ENCODE results near the gene CPED1.

Gene CPED1

DNA sequence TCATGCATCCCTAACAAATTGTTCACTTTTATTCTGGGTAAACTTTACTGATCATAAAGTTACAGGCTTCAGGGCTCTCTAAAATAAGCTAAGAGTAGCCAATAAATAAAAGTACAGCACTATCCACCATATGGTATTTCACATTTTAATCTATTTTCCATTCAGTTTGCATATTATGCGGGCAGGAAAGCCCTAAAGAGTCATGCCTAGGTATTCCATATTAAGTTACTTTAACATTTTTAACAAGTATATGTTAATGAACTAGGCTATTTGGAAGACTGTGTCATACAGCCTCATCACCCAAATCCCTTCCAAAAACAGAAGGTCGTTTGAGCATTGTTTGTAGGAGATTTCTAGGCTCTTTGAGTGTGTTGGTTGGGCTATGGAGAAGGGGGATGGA, 106.3 kb downstream of the CPED1 start (continued):
- TF ChIP-seq, protein P1, sequence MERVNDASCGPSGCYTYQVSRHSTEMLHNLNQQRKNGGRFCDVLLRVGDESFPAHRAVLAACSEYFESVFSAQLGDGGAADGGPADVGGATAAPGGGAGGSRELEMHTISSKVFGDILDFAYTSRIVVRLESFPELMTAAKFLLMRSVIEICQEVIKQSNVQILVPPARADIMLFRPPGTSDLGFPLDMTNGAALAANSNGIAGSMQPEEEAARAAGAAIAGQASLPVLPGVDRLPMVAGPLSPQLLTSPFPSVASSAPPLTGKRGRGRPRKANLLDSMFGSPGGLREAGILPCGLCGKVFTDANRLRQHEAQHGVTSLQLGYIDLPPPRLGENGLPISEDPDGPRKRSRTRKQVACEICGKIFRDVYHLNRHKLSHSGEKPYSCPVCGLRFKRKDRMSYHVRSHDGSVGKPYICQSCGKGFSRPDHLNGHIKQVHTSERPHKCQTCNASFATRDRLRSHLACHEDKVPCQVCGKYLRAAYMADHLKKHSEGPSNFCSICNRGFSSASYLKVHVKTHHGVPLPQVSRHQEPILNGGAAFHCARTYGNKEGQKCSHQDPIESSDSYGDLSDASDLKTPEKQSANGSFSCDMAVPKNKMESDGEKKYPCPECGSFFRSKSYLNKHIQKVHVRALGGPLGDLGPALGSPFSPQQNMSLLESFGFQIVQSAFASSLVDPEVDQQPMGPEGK (CRISPR knock-in tag; IDR thresholded peaks at IDR 0.05; ENCODE audit: borderline replicate concordance), result no peak
- TF ChIP-seq PPARA (CRISPR knock-in tag; IDR thresholded peaks at IDR 0.05; ENCODE audit: borderline replicate concordance), result no peak
- TF ChIP-seq, protein P2, sequence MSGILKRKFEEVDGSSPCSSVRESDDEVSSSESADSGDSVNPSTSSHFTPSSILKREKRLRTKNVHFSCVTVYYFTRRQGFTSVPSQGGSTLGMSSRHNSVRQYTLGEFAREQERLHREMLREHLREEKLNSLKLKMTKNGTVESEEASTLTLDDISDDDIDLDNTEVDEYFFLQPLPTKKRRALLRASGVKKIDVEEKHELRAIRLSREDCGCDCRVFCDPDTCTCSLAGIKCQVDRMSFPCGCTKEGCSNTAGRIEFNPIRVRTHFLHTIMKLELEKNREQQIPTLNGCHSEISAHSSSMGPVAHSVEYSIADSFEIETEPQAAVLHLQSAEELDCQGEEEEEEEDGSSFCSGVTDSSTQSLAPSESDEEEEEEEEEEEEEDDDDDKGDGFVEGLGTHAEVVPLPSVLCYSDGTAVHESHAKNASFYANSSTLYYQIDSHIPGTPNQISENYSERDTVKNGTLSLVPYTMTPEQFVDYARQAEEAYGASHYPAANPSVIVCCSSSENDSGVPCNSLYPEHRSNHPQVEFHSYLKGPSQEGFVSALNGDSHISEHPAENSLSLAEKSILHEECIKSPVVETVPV (CRISPR knock-in tag; IDR thresholded peaks at IDR 0.05), result no peak
- TF ChIP-seq ZFP3 (CRISPR knock-in tag; IDR thresholded peaks at IDR 0.05), result no peak
- TF ChIP-seq ARNTL (CRISPR knock-in tag; IDR thresholded peaks at IDR 0.05; ENCODE audit: borderline replicate concordance, low read depth), result no peak
- no peak for TF ChIP-seq SNAI2 (CRISPR knock-in tag; IDR thresholded peaks at IDR 0.05)
- TF ChIP-seq, protein P3, sequence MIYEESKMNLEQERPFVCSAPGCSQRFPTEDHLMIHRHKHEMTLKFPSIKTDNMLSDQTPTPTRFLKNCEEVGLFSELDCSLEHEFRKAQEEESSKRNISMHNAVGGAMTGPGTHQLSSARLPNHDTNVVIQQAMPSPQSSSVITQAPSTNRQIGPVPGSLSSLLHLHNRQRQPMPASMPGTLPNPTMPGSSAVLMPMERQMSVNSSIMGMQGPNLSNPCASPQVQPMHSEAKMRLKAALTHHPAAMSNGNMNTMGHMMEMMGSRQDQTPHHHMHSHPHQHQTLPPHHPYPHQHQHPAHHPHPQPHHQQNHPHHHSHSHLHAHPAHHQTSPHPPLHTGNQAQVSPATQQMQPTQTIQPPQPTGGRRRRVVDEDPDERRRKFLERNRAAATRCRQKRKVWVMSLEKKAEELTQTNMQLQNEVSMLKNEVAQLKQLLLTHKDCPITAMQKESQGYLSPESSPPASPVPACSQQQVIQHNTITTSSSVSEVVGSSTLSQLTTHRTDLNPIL (CRISPR knock-in tag; IDR thresholded peaks at IDR 0.05; ENCODE audit: low read depth), result no peak
- TF ChIP-seq ZNF70 (CRISPR knock-in tag; IDR thresholded peaks at IDR 0.05), result no peak
- TF ChIP-seq ZFP30 (CRISPR knock-in tag; IDR thresholded peaks at IDR 0.05), result no peak
- TF ChIP-seq ISL1 (CRISPR knock-in tag; IDR thresholded peaks at IDR 0.05), result no peak
- no peak for TF ChIP-seq CSDC2 (CRISPR knock-in tag; IDR thresholded peaks at IDR 0.05)

DNA sequence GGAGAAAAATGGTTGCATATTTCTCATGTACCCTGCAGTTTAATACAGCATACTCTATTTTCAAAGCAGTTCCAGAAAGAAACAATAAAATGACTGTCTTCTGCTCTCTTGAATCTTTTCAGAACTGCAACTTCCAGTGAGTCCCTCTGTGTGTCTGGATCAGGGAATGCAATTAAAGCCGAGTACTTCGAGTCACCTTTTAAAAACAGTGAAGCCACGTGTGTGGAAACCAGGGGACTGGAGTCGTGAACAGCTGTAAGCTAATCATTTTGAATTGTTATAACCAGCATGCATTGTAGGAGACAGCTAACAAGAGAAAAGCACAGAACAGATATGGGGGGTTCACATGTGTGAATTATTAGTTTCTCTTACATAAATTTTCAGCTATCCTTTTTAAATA, 109.1 kb downstream of the CPED1 start:
- no peak for ATAC-seq
- TF ChIP-seq RARB (CRISPR knock-in tag; IDR thresholded peaks at IDR 0.05), result no peak
- no peak for TF ChIP-seq ZC3H10 (CRISPR knock-in tag; IDR thresholded peaks at IDR 0.05)
- TF ChIP-seq OSR1 (CRISPR knock-in tag; IDR thresholded peaks at IDR 0.05), result no peak
- TF ChIP-seq, protein P2 (CRISPR knock-in tag; IDR thresholded peaks at IDR 0.05), result no peak
- TF ChIP-seq TOX (CRISPR knock-in tag; IDR thresholded peaks at IDR 0.05; ENCODE audit: borderline replicate concordance), result no peak
- TF ChIP-seq ZFP30 (CRISPR knock-in tag; IDR thresholded peaks at IDR 0.05), result no peak
- no peak for TF ChIP-seq ZNF8 (CRISPR knock-in tag; IDR thresholded peaks at IDR 0.05)
- TF ChIP-seq, protein P3 (CRISPR knock-in tag; IDR thresholded peaks at IDR 0.05; ENCODE audit: low read depth), result no peak
- no peak for TF ChIP-seq ISL1 (CRISPR knock-in tag; IDR thresholded peaks at IDR 0.05)
- TF ChIP-seq, protein P1 (CRISPR knock-in tag; IDR thresholded peaks at IDR 0.05; ENCODE audit: borderline replicate concordance), result no peak
- TF ChIP-seq ZNF70 (CRISPR knock-in tag; IDR thresholded peaks at IDR 0.05), result no peak
- TF ChIP-seq, protein P4, sequence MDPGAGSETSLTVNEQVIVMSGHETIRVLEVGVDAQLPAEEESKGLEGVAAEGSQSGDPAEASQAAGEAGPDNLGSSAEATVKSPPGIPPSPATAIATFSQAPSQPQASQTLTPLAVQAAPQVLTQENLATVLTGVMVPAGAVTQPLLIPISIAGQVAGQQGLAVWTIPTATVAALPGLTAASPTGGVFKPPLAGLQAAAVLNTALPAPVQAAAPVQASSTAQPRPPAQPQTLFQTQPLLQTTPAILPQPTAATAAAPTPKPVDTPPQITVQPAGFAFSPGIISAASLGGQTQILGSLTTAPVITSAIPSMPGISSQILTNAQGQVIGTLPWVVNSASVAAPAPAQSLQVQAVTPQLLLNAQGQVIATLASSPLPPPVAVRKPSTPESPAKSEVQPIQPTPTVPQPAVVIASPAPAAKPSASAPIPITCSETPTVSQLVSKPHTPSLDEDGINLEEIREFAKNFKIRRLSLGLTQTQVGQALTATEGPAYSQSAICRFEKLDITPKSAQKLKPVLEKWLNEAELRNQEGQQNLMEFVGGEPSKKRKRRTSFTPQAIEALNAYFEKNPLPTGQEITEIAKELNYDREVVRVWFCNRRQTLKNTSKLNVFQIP (CRISPR knock-in tag; IDR thresholded peaks at IDR 0.05; ENCODE audit: borderline replicate concordance, low read depth), result no peak
- no peak for TF ChIP-seq CSDC2 (CRISPR knock-in tag; IDR thresholded peaks at IDR 0.05)
- TF ChIP-seq, protein P5, sequence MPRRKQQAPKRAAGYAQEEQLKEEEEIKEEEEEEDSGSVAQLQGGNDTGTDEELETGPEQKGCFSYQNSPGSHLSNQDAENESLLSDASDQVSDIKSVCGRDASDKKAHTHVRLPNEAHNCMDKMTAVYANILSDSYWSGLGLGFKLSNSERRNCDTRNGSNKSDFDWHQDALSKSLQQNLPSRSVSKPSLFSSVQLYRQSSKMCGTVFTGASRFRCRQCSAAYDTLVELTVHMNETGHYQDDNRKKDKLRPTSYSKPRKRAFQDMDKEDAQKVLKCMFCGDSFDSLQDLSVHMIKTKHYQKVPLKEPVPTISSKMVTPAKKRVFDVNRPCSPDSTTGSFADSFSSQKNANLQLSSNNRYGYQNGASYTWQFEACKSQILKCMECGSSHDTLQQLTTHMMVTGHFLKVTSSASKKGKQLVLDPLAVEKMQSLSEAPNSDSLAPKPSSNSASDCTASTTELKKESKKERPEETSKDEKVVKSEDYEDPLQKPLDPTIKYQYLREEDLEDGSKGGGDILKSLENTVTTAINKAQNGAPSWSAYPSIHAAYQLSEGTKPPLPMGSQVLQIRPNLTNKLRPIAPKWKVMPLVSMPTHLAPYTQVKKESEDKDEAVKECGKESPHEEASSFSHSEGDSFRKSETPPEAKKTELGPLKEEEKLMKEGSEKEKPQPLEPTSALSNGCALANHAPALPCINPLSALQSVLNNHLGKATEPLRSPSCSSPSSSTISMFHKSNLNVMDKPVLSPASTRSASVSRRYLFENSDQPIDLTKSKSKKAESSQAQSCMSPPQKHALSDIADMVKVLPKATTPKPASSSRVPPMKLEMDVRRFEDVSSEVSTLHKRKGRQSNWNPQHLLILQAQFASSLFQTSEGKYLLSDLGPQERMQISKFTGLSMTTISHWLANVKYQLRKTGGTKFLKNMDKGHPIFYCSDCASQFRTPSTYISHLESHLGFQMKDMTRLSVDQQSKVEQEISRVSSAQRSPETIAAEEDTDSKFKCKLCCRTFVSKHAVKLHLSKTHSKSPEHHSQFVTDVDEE (CRISPR knock-in tag; IDR thresholded peaks at IDR 0.05), result no peak

Measured in SK-N-SH treated with all-trans-retinoic acid at 6 μM for 48 hours (cell line).